ENCODE results near the gene NDUFAB1.
"Not testable (repeated sequence)": the region's sequence is repeated elsewhere in the genome, so short reads cannot be mapped to it uniquely, and the experiment has no call there.

The NDUFAB1 gene

DNA sequence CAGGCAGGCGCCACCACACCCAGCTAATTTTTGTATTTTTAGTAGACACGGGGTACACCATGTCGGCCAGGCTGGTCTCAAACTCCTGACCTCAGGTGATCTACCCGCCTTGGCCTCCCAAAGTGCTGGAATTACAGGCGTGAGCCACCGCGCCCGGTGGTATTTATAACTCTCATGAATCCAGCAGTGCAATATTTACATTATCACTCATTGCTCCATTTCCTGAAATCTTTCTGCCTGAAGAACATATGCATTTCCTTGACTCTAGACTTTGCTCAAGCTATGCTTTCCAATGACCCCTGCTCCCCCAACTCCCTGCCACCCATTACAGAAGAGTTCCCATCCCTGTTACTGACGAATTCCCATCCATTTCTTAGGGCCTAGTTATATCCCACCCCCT is 19.7 kb upstream of the NDUFAB1 start:
- DNase-seq (ENCODE audit: insufficient read length, low spot score): no peak
- no peak for TF ChIP-seq TAF1 (IDR thresholded peaks at IDR 0.05; ENCODE audit: low read depth, low read length)
- TF ChIP-seq POLR2A (IDR thresholded peaks at IDR 0.05; ENCODE audit: low read depth, low read length): no peak
- TF ChIP-seq PAX5 (IDR thresholded peaks at IDR 0.05; ENCODE audit: insufficient read depth, low read length, severe bottlenecking): no peak
- no peak for TF ChIP-seq POU2F2 (IDR thresholded peaks at IDR 0.05; ENCODE audit: low read depth, low read length)
- TF ChIP-seq POLR2AphosphoS5 (IDR thresholded peaks at IDR 0.05; ENCODE audit: low read depth, low read length): no peak
- TF ChIP-seq SPI1 (IDR thresholded peaks at IDR 0.05; ENCODE audit: low read depth, low read length): no peak
- FAIRE-seq: no peak

GRCh38 chr16:23611936-23612335 is 15.8 kb upstream of the NDUFAB1 start:
- DNase-seq (ENCODE audit: insufficient read length, low spot score) (no peak), FAIRE-seq (no peak)
- TF ChIP-seq PAX5 (IDR thresholded peaks at IDR 0.05; ENCODE audit: insufficient read depth, low read length, severe bottlenecking): no peak
- no peak for TF ChIP-seq POU2F2 (IDR thresholded peaks at IDR 0.05; ENCODE audit: low read depth, low read length)
- TF ChIP-seq TAF1 (IDR thresholded peaks at IDR 0.05; ENCODE audit: low read depth, low read length): no peak
- no peak for TF ChIP-seq POLR2AphosphoS5 (IDR thresholded peaks at IDR 0.05; ENCODE audit: low read depth, low read length)
- no peak for TF ChIP-seq SPI1 (IDR thresholded peaks at IDR 0.05; ENCODE audit: low read depth, low read length)
- TF ChIP-seq POLR2A (IDR thresholded peaks at IDR 0.05; ENCODE audit: low read depth, low read length): no peak

DNA sequence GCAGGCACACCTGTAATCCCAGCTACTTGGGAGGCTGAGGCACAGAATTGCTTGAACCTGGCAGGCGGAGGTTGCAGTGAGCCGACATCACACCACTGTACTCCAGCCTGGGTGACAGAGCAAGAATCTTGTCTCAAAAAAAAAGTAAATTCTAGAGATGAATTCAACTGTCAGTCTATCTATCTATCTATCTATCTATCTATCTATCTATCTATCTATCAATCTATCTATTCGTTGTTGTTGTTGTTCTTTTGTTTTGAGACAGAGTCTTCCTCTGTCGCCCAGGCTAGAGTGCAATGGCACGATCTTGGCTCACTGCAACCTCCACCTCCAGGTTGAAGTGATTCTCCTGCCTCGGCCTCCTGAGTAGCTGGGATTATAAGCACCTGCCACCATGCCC is 14.8 kb upstream of the NDUFAB1 start:
- DNase-seq (ENCODE audit: insufficient read length, low spot score); FAIRE-seq: not testable (repeated sequence)

DNA sequence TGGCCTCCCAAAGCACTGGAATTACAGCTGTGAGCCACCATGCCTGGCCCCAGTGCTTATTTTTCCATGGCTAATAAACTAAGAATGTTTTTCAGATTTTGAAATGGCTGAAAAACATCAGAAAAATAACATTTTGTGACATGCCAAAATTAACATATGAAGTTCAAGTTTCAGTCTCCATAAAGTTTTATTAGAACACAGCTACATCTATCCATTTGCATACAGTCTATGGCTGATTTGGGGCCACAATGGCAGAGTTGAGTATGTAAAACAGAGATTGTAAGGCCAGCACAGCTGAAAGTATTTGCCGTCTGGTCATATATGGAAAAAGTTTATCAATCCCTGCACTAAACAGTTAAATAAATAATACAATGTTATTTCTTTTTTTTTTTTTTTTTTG is 13.8 kb upstream of the NDUFAB1 start:
- TF ChIP-seq POLR2A (IDR thresholded peaks at IDR 0.05; ENCODE audit: low read depth, low read length) (no peak), POLR2AphosphoS5 (IDR thresholded peaks at IDR 0.05; ENCODE audit: low read depth, low read length) (no peak), POU2F2 (IDR thresholded peaks at IDR 0.05; ENCODE audit: low read depth, low read length) (no peak), PAX5 (IDR thresholded peaks at IDR 0.05; ENCODE audit: insufficient read depth, low read length, severe bottlenecking) (no peak), TAF1 (IDR thresholded peaks at IDR 0.05; ENCODE audit: low read depth, low read length) (no peak), SPI1 (IDR thresholded peaks at IDR 0.05; ENCODE audit: low read depth, low read length) (no peak)

DNA sequence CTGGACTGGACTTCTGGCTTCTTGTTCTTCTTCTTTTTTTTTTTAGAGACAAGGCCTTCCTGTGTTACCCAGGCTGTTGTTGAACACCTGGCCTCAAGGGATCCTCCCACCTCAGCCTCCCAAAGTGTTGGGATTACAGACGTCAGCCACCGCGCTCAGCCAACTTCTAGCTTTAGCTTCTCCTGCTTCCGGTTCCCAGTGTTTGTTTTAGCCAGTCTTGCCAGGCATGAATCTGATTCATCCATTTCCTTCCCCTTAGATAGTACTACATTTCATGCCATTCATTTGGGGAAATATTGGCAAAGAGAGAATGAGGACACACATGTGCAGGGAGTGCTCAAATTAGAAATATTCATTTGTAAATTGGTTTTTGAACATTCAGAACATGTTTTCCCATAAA is 12.1 kb upstream of the NDUFAB1 start:
- FAIRE-seq (no peak), DNase-seq (ENCODE audit: insufficient read length, low spot score) (no peak)
- TF ChIP-seq POU2F2 (IDR thresholded peaks at IDR 0.05; ENCODE audit: low read depth, low read length): no peak
- TF ChIP-seq PAX5 (IDR thresholded peaks at IDR 0.05; ENCODE audit: insufficient read depth, low read length, severe bottlenecking): no peak

More for the DNA sequence above, 13.8 kb upstream of the NDUFAB1 start:
- FAIRE-seq: no peak
- no peak for DNase-seq (ENCODE audit: insufficient read length, low spot score)

DNA sequence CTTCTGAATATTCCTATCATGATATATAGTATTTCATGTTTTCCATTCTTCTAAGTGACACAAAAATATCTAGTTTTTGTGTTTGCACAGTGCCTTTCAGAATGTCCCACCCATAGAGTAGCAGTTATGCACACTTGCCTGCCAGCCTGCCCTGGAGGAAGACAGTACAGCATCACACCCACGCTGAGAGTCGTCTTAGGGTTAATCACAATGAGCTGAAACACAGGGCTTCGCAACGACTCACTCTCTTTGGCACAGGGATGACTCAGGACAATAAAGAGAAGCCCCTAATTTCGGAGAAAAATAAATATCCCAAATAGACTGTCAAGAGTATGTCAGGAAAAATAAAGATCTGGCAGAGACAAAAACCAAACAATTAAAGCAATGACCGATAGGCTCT is 11.6 kb upstream of the NDUFAB1 start:
- FAIRE-seq (no peak), DNase-seq (ENCODE audit: insufficient read length, low spot score) (no peak)
- TF ChIP-seq POU2F2 (IDR thresholded peaks at IDR 0.05; ENCODE audit: low read depth, low read length): no peak
- TF ChIP-seq PAX5 (IDR thresholded peaks at IDR 0.05; ENCODE audit: insufficient read depth, low read length, severe bottlenecking): no peak
- TF ChIP-seq SPI1 (IDR thresholded peaks at IDR 0.05; ENCODE audit: low read depth, low read length): no peak
- TF ChIP-seq POLR2A (IDR thresholded peaks at IDR 0.05; ENCODE audit: low read depth, low read length): no peak
- TF ChIP-seq TAF1 (IDR thresholded peaks at IDR 0.05; ENCODE audit: low read depth, low read length): no peak
- no peak for TF ChIP-seq POLR2AphosphoS5 (IDR thresholded peaks at IDR 0.05; ENCODE audit: low read depth, low read length)

- no peak for DNase-seq (ENCODE audit: insufficient read length, low spot score)
- no peak for TF ChIP-seq POU2F2 (IDR thresholded peaks at IDR 0.05; ENCODE audit: low read depth, low read length)
- no peak for TF ChIP-seq POLR2A (IDR thresholded peaks at IDR 0.05; ENCODE audit: low read depth, low read length)
- no peak for TF ChIP-seq TAF1 (IDR thresholded peaks at IDR 0.05; ENCODE audit: low read depth, low read length)
- TF ChIP-seq POLR2AphosphoS5 (IDR thresholded peaks at IDR 0.05; ENCODE audit: low read depth, low read length): no peak
- no peak for TF ChIP-seq PAX5 (IDR thresholded peaks at IDR 0.05; ENCODE audit: insufficient read depth, low read length, severe bottlenecking)
- TF ChIP-seq SPI1 (IDR thresholded peaks at IDR 0.05; ENCODE audit: low read depth, low read length): no peak
- FAIRE-seq: no peak
Observed at GRCh38 chr16:23597003-23597756, 1.1 kb upstream of the NDUFAB1 start.

DNA sequence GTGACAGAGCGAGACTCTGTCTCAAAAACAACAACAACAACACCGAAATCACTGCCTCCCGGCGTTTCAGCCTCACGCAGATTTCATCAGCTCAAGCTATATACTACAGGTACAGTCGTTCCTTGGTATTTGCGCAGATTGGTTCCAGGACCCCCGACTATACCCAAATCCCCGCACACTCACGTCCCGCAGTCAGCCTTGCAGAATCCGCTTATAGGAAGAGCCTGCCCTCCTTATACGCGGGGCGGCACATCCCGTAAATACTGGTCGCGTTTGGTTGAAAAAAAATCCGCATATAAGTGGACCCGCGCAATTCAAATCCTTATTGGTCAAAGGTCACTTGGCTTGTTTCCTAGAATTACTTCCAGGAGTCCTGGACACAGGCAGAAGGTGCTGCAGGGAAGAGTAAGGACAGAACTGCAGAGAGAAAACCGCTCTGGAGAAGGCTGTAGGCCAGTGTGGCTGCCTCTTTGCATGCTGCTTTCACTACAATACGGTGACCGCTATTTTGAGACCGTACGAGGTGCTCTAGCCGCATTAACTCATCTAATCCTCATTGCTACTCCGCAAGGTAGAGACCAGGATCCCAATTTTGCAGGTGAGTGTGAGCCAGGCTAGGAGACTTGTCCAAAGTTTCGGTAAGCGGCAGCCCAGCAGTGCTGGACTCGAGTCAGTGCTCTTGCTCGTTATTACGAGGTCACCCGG is 718 bp downstream of the NDUFAB1 start:
- DNase-seq (ENCODE audit: insufficient read length, low spot score) (no peak), FAIRE-seq (no peak)
- TF ChIP-seq POU2F2 (IDR thresholded peaks at IDR 0.05; ENCODE audit: low read depth, low read length) (no peak), POLR2AphosphoS5 (IDR thresholded peaks at IDR 0.05; ENCODE audit: low read depth, low read length) (no peak), POLR2A (IDR thresholded peaks at IDR 0.05; ENCODE audit: low read depth, low read length) (no peak), TAF1 (IDR thresholded peaks at IDR 0.05; ENCODE audit: low read depth, low read length) (no peak), PAX5 (IDR thresholded peaks at IDR 0.05; ENCODE audit: insufficient read depth, low read length, severe bottlenecking) (no peak), SPI1 (IDR thresholded peaks at IDR 0.05; ENCODE audit: low read depth, low read length) (no peak)

- no peak for FAIRE-seq
- TF ChIP-seq POLR2A (IDR thresholded peaks at IDR 0.05; ENCODE audit: low read depth, low read length) (no peak), TAF1 (IDR thresholded peaks at IDR 0.05; ENCODE audit: low read depth, low read length) (no peak)
- no peak for DNase-seq (ENCODE audit: insufficient read length, low spot score)
Observed at GRCh38 chr16:23594186-23594585, 1.9 kb downstream of the NDUFAB1 start.

- FAIRE-seq: no peak
Observed at GRCh38 chr16:23590181-23590580, 5.9 kb downstream of the NDUFAB1 start.

More at GRCh38 chr16:23590181-23590580, 5.9 kb downstream of the NDUFAB1 start:
- TF ChIP-seq POLR2A (IDR thresholded peaks at IDR 0.05; ENCODE audit: low read depth, low read length) (no peak), PAX5 (IDR thresholded peaks at IDR 0.05; ENCODE audit: insufficient read depth, low read length, severe bottlenecking) (no peak), POLR2AphosphoS5 (IDR thresholded peaks at IDR 0.05; ENCODE audit: low read depth, low read length) (no peak), POU2F2 (IDR thresholded peaks at IDR 0.05; ENCODE audit: low read depth, low read length) (no peak), SPI1 (IDR thresholded peaks at IDR 0.05; ENCODE audit: low read depth, low read length) (no peak), TAF1 (IDR thresholded peaks at IDR 0.05; ENCODE audit: low read depth, low read length) (no peak)
- no peak for DNase-seq (ENCODE audit: insufficient read length, low spot score)
